Spleen (tissue), 7 donors: ENCODE measurements around the gene PPA2.

Experiments used
- CTCF ChIP-seq, 11 experiments: fragments of 200-600 bp in 7 of 11; fragments of 450-650 bp in 4 of 11; sonication (generic) in 4 of 11; IDR thresholded peaks in 8 of 11; conservative IDR thresholded peaks in 3 of 11; 1 replicate in 7 of 11; 2 replicates in 4 of 11; pipeline versions ENCODE4 v1.4.0 to v1.8.0; 2016 to 2021; ENCODE audit warnings: antibody characterized with exemption in 11 of 11, inconsistent platforms in 4 of 11, mild to moderate bottlenecking in 1 of 11
- POLR2A ChIP-seq, 3 donors: fragments of 450-650 bp; IDR thresholded peaks; one replicate each; pipeline ENCODE4 v1.5.1; 2017; ENCODE audit warnings: antibody characterized with exemption in 3 of 3, mild to moderate bottlenecking in 1 of 3
- POLR2AphosphoS5 ChIP-seq, 3 donors: sonication (generic); formaldehyde crosslinking; IDR thresholded peaks; one replicate each; pipeline ENCODE4 v1.5.1; 2017; ENCODE audit warnings: antibody characterized with exemption in 3 of 3
- donor health status: DM: no; HTN: no; CAD: no; lungs with moderate emphysema.
- donor health status: DM: no; HTN: no; CAD: no.
- donor health status: DM: no; HTN: no; CAD: no.

- TF ChIP-seq CTCF (IDR thresholded peaks at IDR 0.05 in 8 of 11, conservative IDR thresholded peaks at IDR 0.05 in 3 of 11) (no peak), POLR2AphosphoS5 (IDR thresholded peaks at IDR 0.05) (peak in 1 of 3 donors; percentile 40), POLR2A (IDR thresholded peaks at IDR 0.05) (no peak)
Observed at GRCh38 chr4:105414316-105414715, 59.5 kb downstream of the PPA2 start.
